ENCODE measurements around the gene ZDHHC8.

DNA sequence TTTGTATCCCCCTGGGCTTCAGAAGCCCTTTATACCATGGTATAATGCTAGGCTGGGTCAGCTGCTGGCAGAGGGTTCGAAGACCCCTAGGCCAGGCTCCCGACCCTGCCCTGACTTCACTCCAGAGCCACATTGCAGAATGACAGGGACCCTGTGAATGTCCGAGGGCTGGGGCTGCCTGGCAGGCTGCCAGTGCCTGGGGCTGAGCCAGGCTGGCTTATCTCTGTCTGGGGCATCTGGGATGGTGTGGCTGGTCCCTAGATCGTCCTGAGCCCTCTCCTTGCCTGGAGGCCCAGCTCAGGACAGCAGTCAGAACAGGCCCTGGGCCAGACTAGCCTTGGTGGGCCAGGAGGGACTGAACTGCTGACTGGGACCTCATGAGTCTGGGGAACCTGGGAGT, 3.7 kb downstream of the ZDHHC8 start:
- TF ChIP-seq CTCF (IDR thresholded peaks at IDR 0.05; ENCODE audit: poor library complexity), result no peak
- no peak for TF ChIP-seq EZH2 (IDR thresholded peaks at IDR 0.05; ENCODE audit: borderline replicate concordance)
- TF ChIP-seq EZH2phosphoT487 (IDR thresholded peaks at IDR 0.05; ENCODE audit: low read depth, severe bottlenecking, unreplicated experiment), result no peak

Measured in hepatocyte (in vitro differentiated cells).